GM19238 (cell line): ENCODE measurements around the gene PKDREJ.
"Not testable (repeated sequence)": the region's sequence is repeated elsewhere in the genome, so short reads cannot be mapped to it uniquely, and the experiment has no call there.

ENCODE experiments used
- DNase-seq: peaks from one replicate; pipeline ENCODE4 v3.0.0; 2011; ENCODE audit warnings: low spot score; ENCODE audit not compliant: insufficient read length

The PKDREJ gene, protein sequence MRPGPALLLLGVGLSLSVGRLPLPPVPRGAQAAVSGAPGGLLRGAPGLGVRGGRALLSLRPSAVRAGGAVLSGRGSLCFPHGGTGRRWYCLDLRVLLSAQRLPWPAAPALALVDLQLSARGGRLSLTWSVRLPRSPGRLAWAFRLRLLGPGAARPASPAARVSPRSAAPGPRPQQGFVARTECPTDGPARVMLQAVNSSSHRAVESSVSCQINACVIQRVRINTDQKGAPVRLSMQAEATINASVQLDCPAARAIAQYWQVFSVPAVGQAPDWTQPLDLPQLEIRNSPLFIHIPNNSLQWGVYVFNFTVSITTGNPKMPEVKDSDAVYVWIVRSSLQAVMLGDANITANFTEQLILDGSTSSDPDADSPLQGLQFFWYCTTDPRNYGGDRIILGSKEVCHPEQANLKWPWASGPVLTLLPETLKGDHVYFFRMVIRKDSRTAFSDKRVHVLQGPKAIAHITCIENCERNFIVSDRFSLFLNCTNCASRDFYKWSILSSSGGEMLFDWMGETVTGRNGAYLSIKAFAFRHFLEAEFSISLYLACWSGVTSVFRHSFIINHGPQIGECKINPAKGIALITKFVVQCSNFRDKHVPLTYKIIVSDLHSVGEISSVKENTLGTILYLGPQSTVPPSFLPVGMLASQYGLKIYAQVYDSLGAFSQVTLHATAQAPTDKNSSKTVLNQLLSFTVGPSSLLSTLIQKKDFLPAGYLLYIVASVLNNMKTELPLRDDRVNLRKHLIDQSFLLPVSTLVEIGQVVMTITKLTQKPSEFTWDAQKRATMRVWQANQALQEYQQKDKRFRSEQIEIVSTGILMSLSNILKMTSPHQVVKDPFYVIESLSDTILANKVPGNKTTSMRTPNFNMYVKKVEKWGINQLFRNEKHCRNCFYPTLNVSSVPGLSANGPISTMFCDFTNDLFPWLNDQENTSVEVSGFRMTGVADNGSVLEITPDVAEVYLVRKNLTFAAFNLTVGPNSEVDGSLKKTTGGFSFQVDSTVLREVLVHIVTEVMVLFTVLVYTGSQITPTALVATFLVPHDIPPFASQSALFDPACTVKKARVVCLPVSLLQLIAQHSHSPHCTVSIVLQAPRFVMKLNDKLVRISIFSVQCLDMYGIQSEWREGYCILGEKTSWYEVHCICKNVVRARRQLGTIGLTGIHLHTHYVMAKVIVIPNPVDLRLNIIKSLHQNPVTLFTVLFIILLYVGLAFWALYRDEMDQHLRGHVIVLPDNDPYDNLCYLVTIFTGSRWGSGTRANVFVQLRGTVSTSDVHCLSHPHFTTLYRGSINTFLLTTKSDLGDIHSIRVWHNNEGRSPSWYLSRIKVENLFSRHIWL (N-terminal part only)

DNA sequence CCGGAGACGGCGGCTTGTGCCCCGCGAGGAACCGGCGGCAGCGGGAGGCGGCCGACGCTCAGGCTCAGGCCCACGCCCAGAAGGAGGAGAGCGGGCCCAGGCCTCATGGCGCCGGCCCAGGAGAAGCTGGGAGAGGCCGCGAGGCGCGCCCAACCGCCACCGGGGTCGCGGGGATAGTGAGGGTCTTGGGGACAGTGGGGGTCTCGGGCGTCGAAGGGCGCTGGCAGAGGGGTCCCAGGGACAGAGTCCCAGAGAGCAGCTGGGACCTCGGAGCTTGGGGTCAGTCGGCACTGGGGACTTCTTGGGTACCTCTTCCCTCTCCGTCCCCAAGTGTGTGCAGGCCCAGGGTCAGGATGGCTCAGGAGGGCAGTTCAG is at the start of gene PKDREJ:
Gene PKDREJ (minus strand): TSS at position 128 of the 375 bp plus-strand sequence. CDS start 21 bp downstream, at position 107.
- DNase-seq = no peak

DNA sequence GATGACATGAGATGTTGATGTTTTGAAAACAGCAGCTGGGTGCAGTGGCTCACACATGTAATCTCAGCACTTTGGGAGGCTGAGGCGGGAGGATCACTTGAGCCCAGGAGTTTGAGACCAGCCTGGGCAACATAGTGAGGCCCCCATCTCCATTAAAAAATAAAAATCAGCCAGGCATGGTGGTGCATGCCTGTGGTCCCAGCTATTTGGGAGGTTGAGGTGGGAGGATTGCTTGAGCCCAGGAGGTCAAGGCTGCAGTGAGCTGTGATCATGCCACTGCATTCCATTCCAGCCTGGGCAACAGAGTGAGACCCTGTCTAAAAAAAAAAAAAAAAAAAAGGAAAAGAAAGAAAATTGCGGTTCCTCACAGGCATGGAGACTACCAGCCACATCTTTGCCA is 49.7 kb upstream of the PKDREJ start:
- not testable (repeated sequence) for DNase-seq

DNA sequence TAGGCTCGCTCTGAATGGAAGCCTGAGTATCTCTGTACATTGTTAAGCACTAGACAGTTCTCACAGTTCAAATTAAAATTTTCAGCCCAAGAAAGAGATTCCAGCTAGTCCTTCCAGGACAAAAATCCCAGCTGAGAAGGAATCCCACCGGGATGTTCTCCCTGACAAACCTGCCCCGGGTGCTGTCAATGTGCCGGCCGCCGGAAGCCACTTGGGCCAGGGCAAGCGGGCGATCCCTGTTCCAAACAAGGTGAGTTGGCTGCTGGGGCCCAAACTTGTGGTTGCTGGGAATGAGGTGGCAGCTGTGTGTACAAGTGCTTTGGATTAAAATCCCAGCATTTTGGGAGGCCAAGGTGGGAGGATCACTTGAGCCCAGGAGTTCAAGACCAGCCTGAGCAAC is 48.9 kb upstream of the PKDREJ start:
- DNase-seq = no peak

DNA sequence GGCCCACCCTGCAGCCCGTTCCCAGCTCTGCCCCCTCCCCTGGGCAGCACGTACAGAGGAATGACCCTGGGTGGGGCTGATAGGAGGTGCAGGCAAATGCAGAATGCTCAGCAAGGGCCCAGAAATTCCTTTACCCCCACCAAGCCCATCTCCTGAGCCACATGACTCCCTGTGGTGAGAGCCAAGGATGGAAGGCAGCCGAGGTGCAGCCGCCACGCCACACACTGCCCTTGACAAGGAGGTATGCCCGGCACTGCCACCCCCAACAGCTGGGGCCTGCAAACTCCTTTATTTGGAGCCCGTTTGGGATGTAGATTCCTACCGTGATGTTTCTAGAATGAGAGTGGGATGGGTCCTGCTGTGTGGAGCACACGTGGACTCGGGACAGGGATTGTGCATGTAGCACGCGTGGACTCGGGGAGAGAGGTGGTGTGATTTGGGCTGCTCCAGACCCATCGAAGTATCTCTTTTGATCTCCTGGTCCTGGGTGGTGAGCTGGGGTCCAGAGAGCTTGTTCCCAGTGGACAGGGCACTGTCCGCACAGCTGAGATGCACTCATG is 46.5 kb upstream of the PKDREJ start:
- DNase-seq = no peak

DNA sequence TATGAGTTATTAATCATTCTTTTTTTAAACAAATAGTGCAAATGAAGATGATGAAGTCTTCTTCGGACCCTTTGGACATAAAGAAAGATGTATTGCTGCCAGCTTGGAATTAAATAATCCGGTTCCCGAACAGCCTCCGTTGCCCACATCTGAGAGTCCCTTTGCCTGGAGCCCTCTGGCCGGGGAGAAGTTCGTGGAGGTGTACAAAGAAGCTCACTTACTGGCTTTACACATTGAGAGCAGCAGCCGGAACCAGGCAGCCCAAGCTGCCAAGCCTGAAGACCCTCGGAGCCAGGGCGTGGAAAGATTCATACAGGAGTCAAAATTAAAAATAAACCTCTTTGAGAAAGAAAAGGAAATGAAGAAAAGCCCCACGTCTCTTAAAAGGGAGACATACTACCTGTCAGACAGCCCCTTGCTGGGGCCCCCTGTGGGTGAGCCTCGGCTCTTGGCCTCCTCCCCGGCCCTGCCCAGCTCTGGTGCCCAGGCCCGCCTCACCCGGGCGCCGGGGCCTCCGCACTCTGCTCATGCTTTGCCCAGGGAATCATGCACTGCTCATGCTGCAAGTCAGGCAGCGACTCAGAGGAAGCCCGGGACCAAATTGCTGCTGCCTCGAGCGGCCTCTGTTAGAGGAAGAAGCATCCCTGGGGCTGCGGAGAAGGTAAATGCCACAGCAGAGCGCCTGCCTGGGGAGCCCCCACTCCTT is 45.3 kb upstream of the PKDREJ start:
- no peak for DNase-seq

DNA sequence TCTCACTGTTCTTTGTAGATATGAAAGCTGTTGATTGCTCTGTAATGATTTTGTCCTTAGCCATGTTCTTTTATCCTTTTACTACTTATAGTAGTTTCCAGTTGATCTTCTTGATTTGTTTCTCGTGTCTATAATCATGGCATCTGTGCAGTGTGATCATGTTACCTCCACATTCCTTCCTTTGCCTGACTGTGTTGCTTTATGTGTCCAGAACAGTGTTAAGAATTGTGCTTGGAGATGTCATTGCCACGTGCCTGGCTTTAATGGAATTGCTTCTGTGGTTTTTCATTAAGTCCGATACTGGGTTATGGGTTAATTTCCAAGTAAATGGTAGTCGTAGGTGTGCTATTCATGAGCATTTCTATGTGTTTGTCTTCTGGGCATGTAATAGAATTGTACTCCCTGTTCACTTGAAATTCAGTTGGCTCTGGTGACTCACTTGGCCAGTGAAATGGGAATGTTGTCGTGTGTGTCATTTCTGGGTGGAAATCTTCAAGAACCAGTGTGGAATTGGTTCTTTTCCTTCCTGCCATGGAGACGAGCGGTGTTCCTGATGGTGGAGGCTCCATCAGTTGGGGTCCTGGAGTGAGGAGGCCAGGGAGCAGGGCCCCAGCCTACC is 40.3 kb upstream of the PKDREJ start:
- DNase-seq = no peak

DNA sequence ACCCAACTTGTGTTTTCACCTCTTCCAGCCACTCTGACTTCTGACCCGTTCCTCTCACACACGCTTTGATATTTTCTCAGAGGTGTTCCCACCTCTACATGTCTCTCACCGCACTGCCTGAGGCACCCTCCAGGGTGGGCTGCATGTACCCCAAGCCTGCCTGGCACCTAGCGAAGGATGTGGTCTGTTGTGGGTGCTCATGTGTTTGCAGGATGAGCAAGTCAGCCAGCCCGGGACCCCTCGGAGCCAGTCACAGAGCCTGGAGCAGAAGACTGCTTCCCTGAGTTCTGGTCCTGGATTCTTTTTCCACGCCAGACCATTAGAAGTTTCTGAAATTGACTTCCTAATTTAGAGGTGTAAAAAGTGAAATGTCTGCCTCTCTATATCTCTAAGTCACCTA is 37.3 kb upstream of the PKDREJ start:
- DNase-seq = no peak

DNA sequence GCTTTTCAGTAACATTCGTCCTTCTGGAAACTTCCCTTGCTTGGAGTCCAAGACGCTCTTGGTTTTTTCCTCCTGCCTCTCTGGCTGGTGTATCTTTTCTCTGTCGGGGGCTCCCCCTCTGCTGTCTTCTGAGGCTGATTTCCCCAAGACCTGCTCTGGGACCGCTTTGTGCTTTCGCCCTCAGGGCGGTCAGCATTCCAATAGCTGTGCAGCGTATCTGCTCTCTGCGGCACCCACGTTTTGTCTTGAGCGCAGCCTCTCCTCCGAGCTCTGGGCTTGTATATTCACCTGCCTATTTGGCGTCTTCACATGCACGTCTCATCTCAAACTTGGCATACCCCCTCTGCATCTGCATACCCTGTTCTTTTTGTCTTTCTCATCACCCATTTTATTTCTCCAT is 36.0 kb upstream of the PKDREJ start:
- no peak for DNase-seq

DNA sequence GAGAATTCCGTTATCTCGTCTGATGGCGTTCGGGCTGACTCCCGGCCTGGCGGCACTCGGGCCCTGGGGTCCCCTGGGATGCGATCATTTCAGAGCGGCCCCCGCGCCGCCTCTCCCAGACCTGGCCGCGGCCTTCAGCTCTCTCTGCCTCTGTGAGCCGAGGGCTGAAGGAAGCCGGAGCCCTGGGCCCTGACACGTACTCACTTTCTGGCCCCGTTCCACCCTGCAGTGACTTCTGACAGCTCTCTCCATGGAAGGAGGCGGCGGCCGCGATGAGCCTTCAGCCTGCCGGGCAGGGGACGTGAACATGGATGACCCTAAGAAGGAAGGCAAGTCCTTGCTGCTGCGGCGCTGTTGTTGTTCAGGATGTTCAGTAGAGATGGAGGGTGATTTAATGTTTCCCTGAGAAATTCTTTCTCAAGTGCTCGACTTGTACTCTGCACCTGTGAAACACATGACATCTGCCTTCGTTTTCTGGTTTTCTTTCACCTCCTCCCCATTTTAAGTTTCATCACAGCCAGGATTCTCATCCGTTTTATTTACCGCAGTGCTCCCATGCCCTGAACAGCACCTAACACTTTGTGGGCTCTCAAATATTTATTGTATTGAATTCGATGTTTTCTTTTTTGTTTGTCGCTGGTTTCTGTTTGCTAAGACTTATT is 34.1 kb upstream of the PKDREJ start:
- no peak for DNase-seq

DNA sequence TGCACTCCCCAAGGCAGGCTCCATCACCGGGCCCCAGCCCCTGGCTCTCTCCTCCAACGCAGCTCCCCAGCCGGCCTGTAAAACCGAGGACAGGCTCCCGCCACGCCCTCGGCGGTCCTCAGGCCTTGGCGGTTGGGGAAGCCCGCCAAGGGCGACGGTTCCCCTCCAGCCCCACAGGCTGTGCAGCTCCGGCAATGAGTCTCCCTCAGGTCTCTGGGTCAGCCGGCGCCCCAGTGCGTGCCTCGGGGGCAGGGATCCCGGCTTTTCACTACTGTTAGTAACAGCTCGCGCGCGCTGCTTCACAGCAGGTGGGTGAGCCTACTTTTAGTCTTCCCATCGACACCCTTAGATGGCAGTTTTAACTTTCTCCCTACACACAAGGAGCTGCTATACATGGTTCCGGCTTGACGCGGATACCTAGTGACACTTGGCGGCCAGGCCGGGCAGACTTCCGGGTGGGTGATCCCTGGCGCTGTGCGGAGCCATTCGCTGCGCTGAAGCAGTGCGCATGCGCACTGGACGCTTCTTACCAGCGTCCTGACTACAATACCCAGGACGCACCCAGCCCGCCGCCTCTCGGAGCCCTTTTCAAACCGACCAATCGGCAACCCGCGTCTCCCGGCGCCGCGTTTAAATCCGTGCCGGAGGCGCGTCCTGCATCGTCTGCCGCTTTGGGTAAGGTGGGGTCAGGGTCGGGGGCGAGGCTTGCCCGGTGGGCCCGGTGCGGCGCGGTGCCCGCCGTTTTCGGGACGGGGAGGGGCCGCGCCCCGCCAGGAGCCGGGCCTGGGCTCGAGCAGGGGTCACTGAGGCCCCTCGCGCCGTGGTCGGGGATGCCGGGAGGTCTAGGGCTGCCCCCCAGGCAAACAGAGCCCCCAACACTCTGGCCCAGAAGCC is 33.4 kb upstream of the PKDREJ start, which contains the start of gene GTSE1:
Gene GTSE1 (plus strand): TSS at position 614 of the 894 bp plus-strand sequence. CDS start 531 bp downstream, outside the sequence.
- DNase-seq = peak; percentile 98

DNA sequence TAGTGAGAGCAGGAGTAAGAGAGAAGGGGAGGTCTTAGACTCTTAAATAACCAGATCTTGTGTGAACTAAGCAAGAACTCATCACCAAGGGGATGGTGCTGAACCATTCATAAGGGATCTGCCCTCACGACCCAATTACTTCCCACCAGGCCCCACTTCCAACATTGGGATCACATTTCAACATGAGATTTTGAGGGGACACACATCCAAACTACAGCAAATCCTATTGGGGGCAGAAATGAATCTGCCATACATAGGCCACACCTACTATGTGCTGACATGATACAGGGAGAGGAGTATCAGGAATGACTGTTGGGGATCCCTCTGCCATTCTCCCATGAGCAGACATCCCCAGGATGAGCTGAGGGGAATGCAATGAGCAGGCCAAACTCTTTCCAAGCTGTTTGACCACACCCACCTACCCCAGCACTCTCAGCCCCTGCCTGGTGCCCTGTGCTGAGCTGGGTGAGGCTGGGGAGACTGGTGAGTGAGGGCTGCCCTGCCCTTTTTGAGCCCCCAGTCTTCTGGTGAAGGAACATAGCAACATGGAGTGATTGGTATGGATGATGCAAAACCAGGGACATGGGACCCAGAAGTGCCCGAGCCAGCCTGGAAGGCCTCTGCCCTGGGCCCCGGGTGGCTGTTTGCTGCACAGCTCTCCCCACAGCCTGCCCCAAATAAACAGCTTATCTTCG is 32.3 kb upstream of the PKDREJ start:
- DNase-seq = no peak

DNA sequence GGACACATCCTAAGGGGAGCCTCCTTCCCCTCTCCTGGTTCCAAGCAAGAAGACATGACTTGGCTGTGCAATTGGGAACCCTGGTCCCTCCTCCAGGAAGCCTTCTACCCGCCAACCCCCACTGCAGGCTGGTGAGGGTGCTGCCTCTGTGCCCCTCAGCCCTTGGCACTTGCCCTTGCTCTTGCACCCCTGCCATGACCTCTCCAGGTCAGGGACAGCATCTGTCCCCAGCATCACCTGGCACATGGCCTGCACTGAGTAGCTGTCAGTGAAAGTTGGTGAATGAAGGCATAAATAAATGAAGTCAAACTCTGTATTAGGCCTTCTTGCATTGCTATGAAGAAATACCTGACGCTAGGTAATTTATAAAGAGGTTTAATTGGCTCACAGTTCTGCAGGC is 31.6 kb upstream of the PKDREJ start:
- DNase-seq = no peak

DNA sequence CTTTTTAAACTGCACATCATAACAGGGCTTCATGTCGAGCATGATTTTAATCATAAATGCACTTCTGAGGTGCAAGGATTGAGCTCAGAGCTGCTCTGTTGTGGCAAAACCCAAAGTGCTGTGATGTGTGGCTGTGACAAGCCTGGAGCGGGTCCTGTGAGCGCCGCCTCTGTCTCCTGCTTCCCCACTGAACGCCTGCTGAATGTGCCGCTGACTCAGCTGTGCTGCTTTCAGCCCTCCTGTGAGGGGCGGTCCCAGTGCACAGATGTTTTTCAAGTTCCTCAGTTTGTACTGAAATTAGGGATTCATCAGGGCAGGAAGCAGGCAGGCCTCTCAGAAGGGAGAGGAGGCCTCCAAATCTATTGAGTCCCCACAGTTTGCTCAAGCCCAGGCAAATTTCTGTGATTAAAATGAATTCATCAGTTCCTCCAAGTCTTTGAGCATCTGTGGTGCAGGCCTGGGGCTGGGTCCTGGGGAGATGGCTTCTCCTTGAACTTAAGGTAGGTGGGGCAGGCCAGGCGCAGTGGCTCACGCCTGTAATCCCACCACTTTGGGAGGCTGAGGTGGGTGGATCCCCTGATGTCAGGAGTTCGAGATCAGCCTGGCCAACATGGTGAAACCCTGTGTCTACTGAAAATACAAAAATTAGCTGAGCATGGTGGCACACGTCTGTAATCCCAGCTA is 30.6 kb upstream of the PKDREJ start:
- no peak for DNase-seq

DNA sequence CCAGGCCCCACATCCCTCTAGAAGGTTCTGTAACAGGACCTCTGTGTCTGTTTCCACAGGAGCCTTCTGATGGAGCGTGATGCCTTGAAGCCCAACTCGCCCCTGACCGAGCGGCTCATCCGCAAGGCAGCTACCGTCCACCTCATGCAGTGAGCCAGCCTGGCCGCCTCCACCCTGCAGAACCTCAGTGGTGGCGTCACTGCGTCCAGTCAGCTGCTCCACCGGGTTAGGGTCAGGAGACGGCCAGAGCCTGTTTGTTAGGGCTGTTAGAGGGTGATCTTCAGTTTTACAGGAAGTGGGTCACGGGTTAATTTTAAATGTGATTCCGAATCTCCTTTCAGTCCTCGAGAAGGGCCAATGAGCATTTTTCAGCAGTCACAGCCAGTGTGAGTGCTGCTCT is 29.6 kb upstream of the PKDREJ start:
- DNase-seq = no peak

DNA sequence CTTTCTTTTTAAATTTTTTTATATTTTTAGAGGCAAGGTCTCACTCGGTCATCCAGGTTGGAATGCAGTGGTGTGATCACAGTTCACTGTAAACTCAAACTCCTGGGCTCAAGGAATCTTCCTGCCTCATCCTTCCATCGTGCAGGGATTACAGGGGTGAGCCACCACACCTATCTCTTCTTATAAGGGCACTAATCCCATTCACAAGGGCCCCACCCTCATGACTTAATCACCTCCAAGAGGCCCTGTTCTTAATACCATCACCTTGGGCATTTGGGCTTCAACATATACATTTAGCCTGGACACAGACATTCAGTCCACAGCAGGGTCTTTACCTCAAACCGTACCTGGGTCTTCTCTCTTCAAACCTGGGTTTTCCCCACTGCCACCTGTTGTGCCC is 29.0 kb upstream of the PKDREJ start:
- no peak for DNase-seq

DNA sequence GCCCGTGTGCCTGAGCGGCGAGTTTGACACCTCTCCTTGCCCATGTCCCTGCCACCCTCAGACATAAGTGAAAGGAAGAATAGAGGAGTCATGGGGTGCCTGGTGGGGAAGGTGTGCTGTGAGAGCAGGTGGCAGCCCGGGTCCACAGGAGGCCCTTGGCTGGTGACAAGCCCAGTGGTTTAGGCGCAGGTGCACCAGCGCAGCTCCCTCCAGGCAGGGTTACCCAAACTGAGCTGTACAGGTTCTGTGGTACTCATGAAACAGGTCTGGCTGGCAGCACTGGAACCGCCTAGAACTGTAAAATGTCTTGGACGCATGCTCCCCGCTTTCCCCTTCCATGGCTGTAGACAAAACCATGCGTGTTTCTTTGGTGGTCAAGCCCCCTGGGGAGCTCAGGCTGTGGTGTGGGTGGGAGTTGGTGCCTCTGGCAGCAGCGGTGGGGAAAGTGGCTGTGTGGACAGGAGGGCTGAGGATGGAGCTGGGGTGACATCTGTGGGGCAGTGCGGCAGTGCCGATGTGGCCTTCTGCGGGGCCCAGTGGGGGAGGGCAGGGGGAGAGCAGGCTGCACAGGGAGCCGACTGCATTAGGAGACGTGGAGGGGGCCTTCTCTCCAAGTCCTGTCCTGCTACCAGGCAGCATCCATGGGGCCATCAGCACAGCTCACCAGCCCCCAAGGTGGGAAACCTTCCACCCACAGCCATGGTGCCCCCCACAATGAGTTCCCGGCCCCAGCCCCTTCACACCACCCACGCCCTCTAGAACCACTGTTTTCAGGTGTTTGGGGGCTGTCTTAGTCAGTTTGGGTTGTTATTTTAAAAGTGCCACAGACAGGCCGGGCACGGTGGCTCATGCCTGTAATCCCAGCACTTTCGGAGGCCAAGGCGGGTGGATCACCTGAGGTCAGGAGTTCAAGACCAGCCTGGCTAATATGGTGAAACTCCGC is 28.0 kb upstream of the PKDREJ start:
- DNase-seq = no peak
